Lung (tissue), 12 donors: Measurements from ENCODE around the gene COX20. TPM values are rescaled to one million over a fixed set of nuclear protein-coding genes. Genes with fewer than 3 reads are reported as not detected.

Experiments used
- ATAC-seq: fragments of 200-7000 bp; cut with Tn5 transposase; one replicate; pipeline ENCODE4 v1.9.1; 2020; ENCODE audit warnings: moderate number of reproducible peaks; ENCODE audit not compliant: insufficient read depth, low FRiP score
- DNase-seq, 3 donors: peaks; one replicate each; pipeline ENCODE4 v3.0.0-alpha.2; 2013 to 2017
- H3K27ac ChIP-seq, 2 donors: one replicate each; pipeline ENCODE4 v1.5.1; 2013; ENCODE audit warnings: mild to moderate bottlenecking in 2 of 2, moderate library complexity in 2 of 2, control low read depth in 1 of 2, inconsistent platforms in 1 of 2, low read depth in 1 of 2, low read length in 1 of 2
- H3K27me3 ChIP-seq, 3 donors: one replicate each; pipeline ENCODE4 v1.5.1; 2013; ENCODE audit warnings: low read length in 2 of 3; ENCODE audit not compliant: control insufficient read depth in 3 of 3, insufficient read depth in 3 of 3
- H3K36me3 ChIP-seq, 4 donors: one replicate each; pipeline ENCODE4 v1.5.1; 2013; ENCODE audit warnings: low read length in 4 of 4, mild to moderate bottlenecking in 1 of 4, moderate library complexity in 1 of 4; ENCODE audit not compliant: control insufficient read depth in 4 of 4, insufficient read depth in 4 of 4
- H3K4me1 ChIP-seq, 5 donors: one replicate each; pipeline ENCODE4 v1.5.1; 2013; ENCODE audit warnings: low read length in 5 of 5, mild to moderate bottlenecking in 2 of 5, moderate library complexity in 1 of 5; ENCODE audit not compliant: control insufficient read depth in 5 of 5, insufficient read depth in 5 of 5
- H3K4me3 ChIP-seq: one replicate; pipeline ENCODE4 v1.5.1; 2013; ENCODE audit warnings: mild to moderate bottlenecking, control low read depth, moderate library complexity
- H3K9ac ChIP-seq, 2 donors: one replicate each; pipeline ENCODE4 v1.5.1; 2013; ENCODE audit warnings: low read length in 2 of 2, control low read depth in 1 of 2; ENCODE audit not compliant: insufficient read depth in 1 of 2
- H3K9me3 ChIP-seq, 4 donors: one replicate each; pipeline ENCODE4 v1.5.1; 2013; ENCODE audit warnings: low read length in 3 of 4, mild to moderate bottlenecking in 1 of 4, moderate library complexity in 1 of 4; ENCODE audit not compliant: control insufficient read depth in 4 of 4, insufficient read depth in 3 of 4
- WGBS, 2 donors: extraction: QIAGEN DNeasy Blood & Tissue Kit; methylation state at CpG; one replicate each; pipeline ENCODE4 v1.1.7; 2013; 5-methylcytosine and 5-hydroxymethylcytosine counted together
- polyA plus RNA-seq, 2 donors: library from polyadenylated mRNA; stranded (reverse); fragments of 200-250 nt; gene quantifications; one replicate each; pipeline ENCODE4 v1.2.1, GENCODE V29; 2013
- total RNA-seq, 2 donors: library from RNA; depleted of rRNA in 1 of 2; stranded (reverse); fragments of >200 nt in 1 of 2; gene quantifications; one replicate each; pipeline ENCODE4 v1.2.1, GENCODE V29; 2014 to 2021
- TF ChIP-seq, protein P1 (sequence below): IDR thresholded peaks from 2 replicates; pipeline ENCODE4 v1.5.1; 2012; ENCODE audit warnings: mild to moderate bottlenecking; ENCODE audit errors: control extremely low read depth, extremely low read depth
- donor health status: control.
- donor health status: control.
- donor health status: Bipolar disorder and iron deficiency.
- donor health status: healthy.
- donor health status: DM: yes; HTN: yes; CAD: no.

The COX20 gene
- total and polyA plus RNA-seq, 4 donors: 23.4 to 53.2 (median 31.3) TPM

DNA sequence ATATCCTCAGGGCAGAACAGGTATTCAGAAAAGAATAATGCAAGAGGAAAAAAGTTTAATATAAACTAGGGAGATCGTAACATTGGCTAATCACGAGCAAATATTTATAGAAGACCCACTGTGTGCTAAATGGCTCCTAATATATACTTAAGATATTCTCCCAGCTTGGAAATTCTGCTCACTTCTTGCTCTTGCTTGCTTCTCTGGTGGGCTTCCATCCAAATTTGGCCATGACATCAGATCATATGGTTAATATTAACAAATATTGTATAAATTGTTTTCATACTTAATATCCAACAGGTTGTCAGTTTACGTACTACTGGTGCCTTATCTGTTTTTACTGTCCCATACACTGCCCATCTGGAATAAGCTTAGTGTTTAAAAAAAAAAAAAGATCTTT is 1.1 kb downstream of the COX20 start:
- H3K27me3 ChIP-seq: no peaks in the 10 kb centered on the region
- H3K36me3 ChIP-seq: peaks cover 1 to 9% (median 3%) of the 10 kb centered on the region in 4 donors
- peak overlapping the region in 1 of 2 donors; percentile 95 for H3K27ac ChIP-seq
- no peak overlapping the region for H3K4me3 ChIP-seq
- DNase-seq (peak in 2 of 3 donors; percentile 54 to 58), ATAC-seq (no peak)
- 19 to 32% methylated on average over 3 of the region's 3 CpGs for WGBS, 2 donors
- H3K9ac ChIP-seq: peak overlapping the region; percentile 65 to 92
- no peaks in the 10 kb centered on the region for H3K9me3 ChIP-seq
- TF ChIP-seq, protein P1, sequence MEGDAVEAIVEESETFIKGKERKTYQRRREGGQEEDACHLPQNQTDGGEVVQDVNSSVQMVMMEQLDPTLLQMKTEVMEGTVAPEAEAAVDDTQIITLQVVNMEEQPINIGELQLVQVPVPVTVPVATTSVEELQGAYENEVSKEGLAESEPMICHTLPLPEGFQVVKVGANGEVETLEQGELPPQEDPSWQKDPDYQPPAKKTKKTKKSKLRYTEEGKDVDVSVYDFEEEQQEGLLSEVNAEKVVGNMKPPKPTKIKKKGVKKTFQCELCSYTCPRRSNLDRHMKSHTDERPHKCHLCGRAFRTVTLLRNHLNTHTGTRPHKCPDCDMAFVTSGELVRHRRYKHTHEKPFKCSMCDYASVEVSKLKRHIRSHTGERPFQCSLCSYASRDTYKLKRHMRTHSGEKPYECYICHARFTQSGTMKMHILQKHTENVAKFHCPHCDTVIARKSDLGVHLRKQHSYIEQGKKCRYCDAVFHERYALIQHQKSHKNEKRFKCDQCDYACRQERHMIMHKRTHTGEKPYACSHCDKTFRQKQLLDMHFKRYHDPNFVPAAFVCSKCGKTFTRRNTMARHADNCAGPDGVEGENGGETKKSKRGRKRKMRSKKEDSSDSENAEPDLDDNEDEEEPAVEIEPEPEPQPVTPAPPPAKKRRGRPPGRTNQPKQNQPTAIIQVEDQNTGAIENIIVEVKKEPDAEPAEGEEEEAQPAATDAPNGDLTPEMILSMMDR: no peak
- peaks cover 0 to 34% (median 5%) of the 10 kb centered on the region in 5 donors for H3K4me1 ChIP-seq

GRCh38 chr1:244837597-244838258 is 2.3 kb downstream of the COX20 start:
- no peak overlapping the region for H3K4me3 ChIP-seq
- peaks cover 0 to 34% (median 5%) of the 10 kb centered on the region in 5 donors for H3K4me1 ChIP-seq

DNA sequence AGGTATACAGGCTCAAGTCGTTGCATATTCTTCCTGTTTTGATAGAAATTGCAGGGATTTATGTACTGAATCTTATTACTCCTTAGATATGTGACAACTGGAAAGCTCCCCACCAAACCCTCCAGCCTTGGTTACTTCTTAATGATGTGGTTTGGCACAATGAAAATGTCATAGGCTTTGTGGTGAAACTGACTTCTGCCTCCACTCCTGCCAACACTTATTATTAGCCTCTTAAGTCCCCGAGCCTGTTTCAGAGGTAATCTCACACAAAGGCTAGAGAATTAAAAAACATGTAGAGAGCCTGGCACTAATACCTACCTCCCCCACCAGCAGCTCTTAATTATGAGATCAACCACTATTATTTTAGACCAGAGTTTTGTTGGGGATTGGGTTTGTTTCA is 4.2 kb downstream of the COX20 start:
- TF ChIP-seq, protein P1: no peak
- Histone ChIP-seq H3K27ac (no peak overlapping the region), H3K27me3 (no peaks in the 10 kb centered on the region), H3K9ac (no peak overlapping the region), H3K36me3 (peaks cover 9 to 28% (median 14%) of the 10 kb centered on the region in 4 donors), H3K4me3 (no peak overlapping the region), H3K4me1 (peaks cover 0 to 29% (median 5%) of the 10 kb centered on the region in 5 donors), H3K9me3 (no peaks in the 10 kb centered on the region)
- 35 to 39% methylated on average over 2 of the region's 2 CpGs for WGBS, 2 donors
- ATAC-seq (no peak), DNase-seq (no peak)

More at GRCh38 chr1:244837597-244838258, 2.3 kb downstream of the COX20 start:
- Histone ChIP-seq H3K36me3 (peaks cover 1 to 17% (median 6%) of the 10 kb centered on the region in 4 donors), H3K27ac (peak overlapping the region in 1 of 2 donors; percentile 15), H3K9me3 (no peaks in the 10 kb centered on the region), H3K9ac (no peak overlapping the region), H3K27me3 (no peaks in the 10 kb centered on the region)
- TF ChIP-seq, protein P1: no peak
- DNase-seq (no peak), ATAC-seq (no peak)
- WGBS, 2 donors: 78 to 91% methylated on average over 5 of the region's 5 CpGs
